Left ventricle myocardium inferior (tissue), 1 donor: Measurements from ENCODE around the gene PROSER3. TPM values are rescaled to one million over a fixed set of nuclear protein-coding genes. Genes with fewer than 3 reads are reported as not detected.
A peak's percentile ranks its signal among the peaks of the same experiment; 100 is the strongest.

Source experiments
- DNase-seq: peaks from one replicate; pipeline ENCODE4 v3.0.0-alpha.2; 2020
- H3K27ac ChIP-seq: fragments of 200-600 bp; replicated peaks from 2 replicates; pipeline ENCODE4 v1.8.0; 2021
- H3K27me3 ChIP-seq: fragments of 200-600 bp; 2 replicates; pipeline ENCODE4 v1.8.0; 2021; ENCODE audit warnings: low read depth
- H3K36me3 ChIP-seq: fragments of 200-600 bp; 2 replicates; pipeline ENCODE4 v1.8.0; 2021
- H3K4me1 ChIP-seq: fragments of 200-600 bp; 2 replicates; pipeline ENCODE4 v1.8.0; 2021
- H3K4me3 ChIP-seq: fragments of 200-600 bp; 2 replicates; pipeline ENCODE4 v1.8.0; 2021; ENCODE audit warnings: mild to moderate bottlenecking, moderate library complexity
- H3K9me3 ChIP-seq: fragments of 200-600 bp; replicated peaks from 2 replicates; pipeline ENCODE4 v1.8.0; 2021
- CTCF ChIP-seq: fragments of 200-600 bp; IDR thresholded peaks from 2 replicates; pipeline ENCODE4 v1.8.0; 2021; ENCODE audit warnings: antibody characterized with exemption, mild to moderate bottlenecking, borderline replicate concordance
- intact Hi-C: fragments of 100-400 bp; cut with micrococcal nuclease; formaldehyde crosslinking; loops from one replicate; pipeline ENCODE4 v1.11.0; 2022
- long read RNA-seq: library from polyadenylated mRNA; unstranded; transcript quantifications from one replicate; pipeline ENCODE4 v2.0.0, GENCODE V29; 2021
- total RNA-seq: library from RNA; stranded (reverse); fragmentation: NEBNext Ultra II Directional; extraction: Animal tissue kit (Norgen Biotek cat#: 25700); gene quantifications from one replicate; pipeline ENCODE4 v1.2.1, GENCODE V29; 2021
- donor health status: DM: no; HTN: yes; CAD: no; lungs with severe emphysema.

Gene PROSER3
- total RNA-seq, result 4.8 TPM
- long read RNA-seq, result 0 reads

GRCh38 chr19:35757749-35758608, at the start of gene PROSER3:
Gene PROSER3, plus strand, starts transcription at chr19:35758176. Its CDS starts 40 bp downstream, at chr19:35758216.
- no peak for TF ChIP-seq CTCF
- H3K9me3 ChIP-seq, result no peaks in the 10 kb centered on the region
- intact Hi-C loops, result no loop called here
- peak within 1 kb of the TSS; percentile 100 for H3K4me3 ChIP-seq
- H3K27me3 ChIP-seq, result no peaks in the 10 kb centered on the region
- H3K4me1 ChIP-seq, result peaks cover 56% of the 10 kb centered on the region
- peak; percentile 97 for DNase-seq
- H3K36me3 ChIP-seq, result peaks cover 24% of the 10 kb centered on the region
- peak within 1 kb of the TSS; percentile 99 for H3K27ac ChIP-seq

GRCh38 chr19:35708391-35708790, 49.6 kb upstream of the PROSER3 start:
- no peak for TF ChIP-seq CTCF
- Histone ChIP-seq H3K9me3 (no peaks in the 10 kb centered on the region), H3K36me3 (no peaks in the 10 kb centered on the region), H3K4me1 (no peaks in the 10 kb centered on the region), H3K27ac (no peak overlapping the region), H3K27me3 (peaks cover 29% of the 10 kb centered on the region), H3K4me3 (no peak overlapping the region)
- no peak for DNase-seq
- intact Hi-C loops, result no loop called here

- intact Hi-C loops, result no loop called here
- Histone ChIP-seq H3K9me3 (no peaks in the 10 kb centered on the region), H3K27ac (no peak overlapping the region), H3K36me3 (no peaks in the 10 kb centered on the region), H3K4me3 (no peak overlapping the region), H3K27me3 (peaks cover 15% of the 10 kb centered on the region), H3K4me1 (peaks cover 9% of the 10 kb centered on the region)
- DNase-seq, result no peak
- no peak for TF ChIP-seq CTCF
These were observed 46.9 kb upstream of the PROSER3 start for GRCh38 chr19:35710784-35711723.

GRCh38 chr19:35712567-35713505, 45.1 kb upstream of the PROSER3 start:
- H3K4me1 ChIP-seq, result peaks cover 21% of the 10 kb centered on the region
- no peak overlapping the region for H3K4me3 ChIP-seq
- no peak for DNase-seq
- no peaks in the 10 kb centered on the region for H3K9me3 ChIP-seq
- no peak overlapping the region for H3K27ac ChIP-seq
- intact Hi-C loops, result no loop called here
- no peak for TF ChIP-seq CTCF
- no peaks in the 10 kb centered on the region for H3K36me3 ChIP-seq
- H3K27me3 ChIP-seq, result peaks cover 7% of the 10 kb centered on the region

- Histone ChIP-seq H3K27me3 (peaks cover 4% of the 10 kb centered on the region), H3K4me3 (no peak overlapping the region), H3K36me3 (no peaks in the 10 kb centered on the region), H3K9me3 (no peaks in the 10 kb centered on the region), H3K27ac (no peak overlapping the region), H3K4me1 (peaks cover 25% of the 10 kb centered on the region)
- no peak for TF ChIP-seq CTCF
- intact Hi-C loops, result no loop called here
- DNase-seq, result no peak
These were observed 44.5 kb upstream of the PROSER3 start for GRCh38 chr19:35713506-35713850.
